Stomach (tissue), 4 donors: ENCODE data around the gene UBE2U.
A peak's percentile ranks its signal among the peaks of the same experiment; 100 is the strongest.

Source experiments
- CTCF ChIP-seq, 7 experiments: fragments of 450-650 bp in 4 of 7; fragments of 200-600 bp in 3 of 7; sonication (generic) in 3 of 7; IDR thresholded peaks; one replicate each; pipeline ENCODE4 v1.5.1; 2016 to 2019; ENCODE audit warnings: antibody characterized with exemption in 7 of 7, control low read depth in 2 of 7, mild to moderate bottlenecking in 1 of 7
- POLR2A ChIP-seq, 4 donors: fragments of 450-650 bp; IDR thresholded peaks; one replicate each; pipeline ENCODE4 v1.6.1; 2016; ENCODE audit warnings: antibody characterized with exemption in 4 of 4, control low read depth in 2 of 4, mild to moderate bottlenecking in 1 of 4, moderate library complexity in 1 of 4
- POLR2AphosphoS5 ChIP-seq, 3 donors: sonication (generic); formaldehyde crosslinking; IDR thresholded peaks; one replicate each; pipeline ENCODE4 v1.6.1; 2016; ENCODE audit warnings: antibody characterized with exemption in 3 of 3

GRCh38 chr1:64268653-64269557, 65.5 kb downstream of the UBE2U start:
- TF ChIP-seq POLR2A (IDR thresholded peaks at IDR 0.05) (no peak), CTCF (IDR thresholded peaks at IDR 0.05) (peak in 5 of 7 experiments; percentile 39 to 77 (median 64)), POLR2AphosphoS5 (IDR thresholded peaks at IDR 0.05) (no peak)
